GM06990 (cell line): Measurements from ENCODE around the gene UMODL1.

Experiments
- DNase-seq: peaks from one replicate; pipeline ENCODE4 v3.0.0-alpha.2; 2011; ENCODE audit not compliant: insufficient read length; ENCODE audit errors: extremely low read depth
- H3K27me3 ChIP-seq: replicated peaks from 2 replicates; pipeline ENCODE4 v1.6.0; 2011; ENCODE audit warnings: low read length; ENCODE audit not compliant: control insufficient read depth, insufficient read depth
- H3K36me3 ChIP-seq: 2 replicates; pipeline ENCODE4 v1.5.1; 2011; ENCODE audit warnings: low read length; ENCODE audit not compliant: control insufficient read depth, insufficient read depth
- H3K4me3 ChIP-seq: replicated peaks from 2 replicates; pipeline ENCODE4 v1.5.1; 2011; ENCODE audit warnings: low read depth, mild to moderate bottlenecking, control low read depth, low read length
- TF ChIP-seq, protein P1 (sequence below): IDR thresholded peaks from 2 replicates; pipeline ENCODE4 v1.5.1; 2011; ENCODE audit warnings: low read length, control low read depth, mild to moderate bottlenecking, inconsistent platforms; ENCODE audit not compliant: insufficient read depth, poor library complexity, severe bottlenecking

UMODL1 gene

DNA sequence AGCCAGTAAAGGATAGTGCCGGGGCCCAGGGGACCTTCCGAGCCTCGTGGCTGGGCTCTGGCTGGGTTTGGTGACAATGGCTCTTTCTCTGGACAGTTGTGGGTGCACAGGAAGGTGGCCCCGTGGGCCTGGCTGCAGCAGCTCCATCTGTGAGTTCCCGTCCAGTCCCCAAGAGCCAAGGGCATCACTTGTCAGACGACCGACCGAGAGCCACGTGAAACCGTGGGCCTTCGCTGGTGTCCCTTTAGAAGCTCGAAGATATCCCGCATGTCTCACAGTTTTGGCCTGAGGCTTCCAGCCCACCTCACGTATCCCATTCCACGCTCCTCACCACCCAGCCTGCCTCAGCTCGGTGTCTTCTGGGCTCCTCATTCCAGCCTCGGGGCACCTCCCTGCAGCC, 27.2 kb upstream of the UMODL1 start:
- no peaks in the 10 kb centered on the region for H3K36me3 ChIP-seq
- DNase-seq = no peak
- H3K27me3 ChIP-seq = no peaks in the 10 kb centered on the region
- TF ChIP-seq, protein P1, sequence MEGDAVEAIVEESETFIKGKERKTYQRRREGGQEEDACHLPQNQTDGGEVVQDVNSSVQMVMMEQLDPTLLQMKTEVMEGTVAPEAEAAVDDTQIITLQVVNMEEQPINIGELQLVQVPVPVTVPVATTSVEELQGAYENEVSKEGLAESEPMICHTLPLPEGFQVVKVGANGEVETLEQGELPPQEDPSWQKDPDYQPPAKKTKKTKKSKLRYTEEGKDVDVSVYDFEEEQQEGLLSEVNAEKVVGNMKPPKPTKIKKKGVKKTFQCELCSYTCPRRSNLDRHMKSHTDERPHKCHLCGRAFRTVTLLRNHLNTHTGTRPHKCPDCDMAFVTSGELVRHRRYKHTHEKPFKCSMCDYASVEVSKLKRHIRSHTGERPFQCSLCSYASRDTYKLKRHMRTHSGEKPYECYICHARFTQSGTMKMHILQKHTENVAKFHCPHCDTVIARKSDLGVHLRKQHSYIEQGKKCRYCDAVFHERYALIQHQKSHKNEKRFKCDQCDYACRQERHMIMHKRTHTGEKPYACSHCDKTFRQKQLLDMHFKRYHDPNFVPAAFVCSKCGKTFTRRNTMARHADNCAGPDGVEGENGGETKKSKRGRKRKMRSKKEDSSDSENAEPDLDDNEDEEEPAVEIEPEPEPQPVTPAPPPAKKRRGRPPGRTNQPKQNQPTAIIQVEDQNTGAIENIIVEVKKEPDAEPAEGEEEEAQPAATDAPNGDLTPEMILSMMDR = no peak
- no peak overlapping the region for H3K4me3 ChIP-seq

DNA sequence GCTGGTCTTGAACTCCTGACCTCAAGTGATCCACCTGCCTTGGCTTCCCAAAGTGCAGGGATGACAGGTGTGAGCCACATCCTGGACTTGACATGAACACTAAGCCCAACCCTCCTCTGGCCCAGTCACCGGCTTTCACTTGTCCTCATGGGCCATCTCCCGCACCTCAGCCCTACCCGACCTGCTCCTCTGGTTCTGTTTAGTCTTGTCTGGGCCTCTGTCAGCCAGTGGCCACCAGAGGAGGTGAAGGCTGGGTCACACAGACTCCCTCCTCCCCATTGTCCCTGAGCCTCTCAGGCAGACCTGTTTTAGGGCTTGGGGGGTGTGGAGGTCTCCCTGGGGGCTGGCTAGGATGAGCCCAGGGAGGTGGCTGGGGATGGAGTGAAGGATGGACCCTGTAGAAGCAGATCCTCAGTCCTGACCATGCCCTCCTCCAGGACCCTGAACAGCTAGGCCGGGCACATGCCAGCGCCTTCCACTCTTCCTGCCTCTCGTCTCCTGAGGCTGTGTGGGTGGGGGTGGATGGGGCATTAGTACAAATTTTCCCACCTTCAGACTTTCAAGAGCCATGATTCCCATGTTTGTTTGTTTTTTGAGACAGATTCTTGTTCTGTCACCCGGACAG, 26.1 kb upstream of the UMODL1 start:
- no peak for DNase-seq
- H3K27me3 ChIP-seq = no peaks in the 10 kb centered on the region
- TF ChIP-seq, protein P1 = no peak
- H3K4me3 ChIP-seq = no peak overlapping the region
- H3K36me3 ChIP-seq = no peaks in the 10 kb centered on the region

DNA sequence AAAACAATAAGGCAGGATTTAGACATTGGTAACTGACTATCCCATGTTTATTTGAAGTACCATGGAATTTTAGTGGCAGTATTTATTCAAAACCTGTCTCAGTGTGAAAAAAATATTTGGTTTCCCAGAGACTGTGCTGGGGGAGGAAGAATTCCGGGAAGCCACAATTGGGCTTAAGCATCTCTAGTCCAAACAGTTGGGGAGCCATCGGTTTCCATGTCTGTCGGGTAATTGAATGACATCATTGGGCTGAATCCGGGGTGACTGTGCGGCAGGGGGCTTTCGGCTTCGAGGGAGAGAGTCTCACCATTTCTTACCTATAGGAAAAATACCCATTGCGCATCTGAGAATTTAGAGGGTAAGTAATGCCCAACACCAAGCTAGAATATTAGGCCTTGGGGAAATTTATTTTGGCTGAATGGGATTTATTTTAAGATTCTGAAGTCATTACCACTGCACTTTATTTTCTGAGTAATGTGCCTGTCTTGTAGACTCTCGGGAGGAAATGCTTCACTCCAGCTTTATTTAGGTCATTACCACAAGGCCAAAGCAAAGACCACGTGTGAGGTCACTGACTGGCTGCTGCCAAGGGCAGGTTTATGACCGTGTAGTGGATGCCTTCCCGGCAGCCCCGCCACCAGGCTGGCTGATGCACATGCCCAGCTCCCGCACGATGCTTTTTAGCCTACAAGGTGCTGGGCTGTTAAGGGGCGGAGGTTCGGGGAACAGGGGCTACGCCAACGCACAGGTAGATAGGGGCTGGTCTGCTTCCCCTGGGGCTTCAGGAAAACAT, 23.1 kb upstream of the UMODL1 start:
- Histone ChIP-seq H3K36me3 (no peaks in the 10 kb centered on the region), H3K27me3 (no peaks in the 10 kb centered on the region), H3K4me3 (no peak overlapping the region)
- TF ChIP-seq, protein P1 = no peak
- no peak for DNase-seq

DNA sequence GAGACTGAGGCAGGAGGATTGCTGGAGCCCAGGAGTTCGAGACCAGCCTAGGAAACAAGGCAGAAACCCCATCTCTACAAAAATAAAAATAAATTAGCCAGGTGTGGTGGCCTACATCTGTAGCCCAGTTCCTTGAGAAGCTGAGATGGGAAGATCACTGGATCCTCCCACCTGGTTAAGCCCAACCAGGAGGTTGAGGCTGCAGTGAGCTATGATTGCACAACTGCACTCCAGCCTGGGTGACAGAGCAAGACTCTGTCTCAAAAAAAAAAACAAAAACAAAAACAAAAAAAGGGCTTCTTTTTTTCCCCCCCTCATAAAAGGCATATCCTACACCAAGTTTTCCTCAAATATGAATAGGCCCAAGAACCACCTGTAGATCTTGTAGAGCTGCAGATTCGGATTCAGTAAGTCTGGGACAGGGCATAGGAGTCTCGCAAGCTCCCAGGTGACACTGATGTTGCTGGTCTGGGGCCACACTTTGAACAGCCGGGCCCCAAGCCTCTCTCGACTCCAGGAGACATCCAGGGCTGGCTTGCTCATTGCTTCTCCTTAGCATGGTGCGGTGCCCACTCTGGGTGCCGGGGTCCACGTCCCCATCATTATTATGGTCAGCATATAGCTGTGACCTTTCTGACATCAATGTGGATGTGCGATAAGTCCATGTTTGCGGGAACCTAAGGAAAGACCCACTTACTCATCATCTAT, 22.1 kb upstream of the UMODL1 start:
- H3K27me3 ChIP-seq = no peaks in the 10 kb centered on the region
- no peak for DNase-seq
- TF ChIP-seq, protein P1 = no peak
- H3K4me3 ChIP-seq = no peak overlapping the region
- H3K36me3 ChIP-seq = no peaks in the 10 kb centered on the region

DNA sequence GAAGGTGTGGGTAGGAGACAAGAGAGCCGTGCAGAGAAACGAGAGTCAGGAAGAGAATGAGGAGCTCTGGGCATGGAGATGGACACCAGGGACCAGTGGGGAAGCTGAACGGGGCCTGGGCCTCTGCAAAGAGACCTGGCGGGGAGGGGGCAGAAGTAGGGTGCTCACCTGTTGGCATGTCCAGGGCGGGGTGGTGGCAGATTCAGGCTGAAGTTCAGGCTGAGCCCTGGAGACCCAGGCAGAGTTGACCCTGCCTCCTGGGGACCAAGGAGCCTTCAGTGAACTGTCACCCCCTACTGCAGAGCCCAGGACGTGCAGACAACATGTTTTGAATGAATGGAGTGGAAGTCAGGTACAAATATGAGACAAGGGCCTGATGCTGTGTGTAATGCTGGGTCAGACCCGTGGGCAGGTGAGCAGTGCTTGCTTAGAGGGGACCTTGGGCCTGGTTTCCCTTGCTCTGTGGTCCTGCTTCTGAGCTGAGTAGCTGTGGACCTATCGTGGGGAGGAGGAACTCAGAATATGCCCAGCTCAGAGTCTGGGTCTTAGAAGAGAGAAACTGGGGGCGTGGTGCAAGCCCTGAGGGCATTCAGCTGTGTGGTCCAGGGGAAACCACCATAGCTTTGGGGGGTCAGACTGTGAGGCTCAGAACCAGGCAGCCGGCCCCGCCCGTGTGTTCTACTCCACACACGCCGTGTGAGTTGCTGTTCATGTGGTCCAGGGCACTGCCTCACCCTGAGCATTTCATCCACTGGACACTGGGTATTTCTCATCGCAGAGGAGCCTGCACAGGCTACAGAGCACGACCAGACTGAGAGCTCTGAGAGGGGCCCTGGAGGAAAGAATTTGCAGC, 21.3 kb upstream of the UMODL1 start:
- TF ChIP-seq, protein P1 = no peak
- no peak overlapping the region for H3K4me3 ChIP-seq
- H3K36me3 ChIP-seq = no peaks in the 10 kb centered on the region
- no peaks in the 10 kb centered on the region for H3K27me3 ChIP-seq
- DNase-seq = no peak
